DMS 273 (cell line): ENCODE data around the gene DPP4.
A peak's percentile ranks its signal among the peaks of the same experiment; 100 is the strongest.
"Not testable (repeated sequence)": the region's sequence is repeated elsewhere in the genome, so short reads cannot be mapped to it uniquely, and the experiment has no call there.

ENCODE experiments used
- DNase-seq: peaks from one replicate; lab custom pipeline; 2025; ENCODE audit not compliant: unreplicated experiment; lab: John Stamatoyannopoulos, UW

Gene DPP4

GRCh38 chr2:162060532-162060931 lies 13.5 kb downstream of the DPP4 start:
- DNase-seq: no peak

- DNase-seq: no peak
Observed at GRCh38 chr2:162058973-162059668, 14.9 kb downstream of the DPP4 start.

GRCh38 chr2:162057426-162057825 lies 16.6 kb downstream of the DPP4 start:
- no peak for DNase-seq

GRCh38 chr2:162056796-162057399 lies 17.1 kb downstream of the DPP4 start:
- DNase-seq: no peak

GRCh38 chr2:162053808-162054155 lies 20.2 kb downstream of the DPP4 start:
- DNase-seq: no peak

GRCh38 chr2:162053066-162053807 lies 20.8 kb downstream of the DPP4 start:
- no peak for DNase-seq

GRCh38 chr2:162050513-162050961 lies 23.5 kb downstream of the DPP4 start:
- no peak for DNase-seq

- DNase-seq: not testable (repeated sequence)
Observed at GRCh38 chr2:162049089-162049488, 24.9 kb downstream of the DPP4 start.

GRCh38 chr2:162044586-162044985 lies 29.4 kb downstream of the DPP4 start:
- DNase-seq: no peak

- DNase-seq: no peak
Observed at GRCh38 chr2:162043132-162043531, 30.9 kb downstream of the DPP4 start.

GRCh38 chr2:162041485-162041884 lies 32.5 kb downstream of the DPP4 start:
- DNase-seq: no peak

- DNase-seq: no peak
Observed at GRCh38 chr2:162038725-162039124, 35.3 kb downstream of the DPP4 start.

GRCh38 chr2:162037886-162038285 lies 36.1 kb downstream of the DPP4 start:
- DNase-seq: no peak

- DNase-seq: no peak
Observed at GRCh38 chr2:162037028-162037795, 36.8 kb downstream of the DPP4 start.

GRCh38 chr2:162035981-162036380 lies 38.0 kb downstream of the DPP4 start:
- no peak for DNase-seq

GRCh38 chr2:162030363-162031190 lies 43.4 kb downstream of the DPP4 start:
- DNase-seq: no peak

GRCh38 chr2:162029287-162029901 lies 44.6 kb downstream of the DPP4 start:
- DNase-seq: peak; percentile 65

GRCh38 chr2:162028511-162028910 lies 45.5 kb downstream of the DPP4 start:
- no peak for DNase-seq

- DNase-seq: no peak
Observed at GRCh38 chr2:162025121-162025911, 48.7 kb downstream of the DPP4 start.
